Measurements from ENCODE around the gene SPACA5.
"Not testable (repeated sequence)": the region's sequence is repeated elsewhere in the genome, so short reads cannot be mapped to it uniquely, and the experiment has no call there.

The SPACA5 gene

DNA sequence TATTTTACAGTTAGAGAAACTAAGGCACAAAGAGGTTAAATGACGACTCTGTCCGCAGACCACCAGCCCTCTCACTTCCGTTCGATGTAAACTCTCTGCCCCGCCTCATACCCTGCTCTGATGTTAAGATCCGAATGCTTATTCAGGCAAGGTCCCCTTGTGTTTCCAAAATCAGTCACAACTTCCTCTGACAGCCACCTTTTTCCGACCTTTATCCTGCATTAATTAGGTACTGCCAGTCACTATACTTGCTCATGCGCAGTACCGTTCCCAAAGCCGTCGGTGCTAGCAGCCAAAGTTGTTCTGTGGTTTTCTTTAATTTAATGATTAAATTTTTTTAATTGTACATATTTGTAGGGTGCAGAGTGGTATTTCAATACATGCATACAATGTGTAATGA lies 13.7 kb downstream of the SPACA5 start:
- H3K4me3 ChIP-seq (ENCODE audit: low read depth, low read length) = not testable (repeated sequence)

DNA sequence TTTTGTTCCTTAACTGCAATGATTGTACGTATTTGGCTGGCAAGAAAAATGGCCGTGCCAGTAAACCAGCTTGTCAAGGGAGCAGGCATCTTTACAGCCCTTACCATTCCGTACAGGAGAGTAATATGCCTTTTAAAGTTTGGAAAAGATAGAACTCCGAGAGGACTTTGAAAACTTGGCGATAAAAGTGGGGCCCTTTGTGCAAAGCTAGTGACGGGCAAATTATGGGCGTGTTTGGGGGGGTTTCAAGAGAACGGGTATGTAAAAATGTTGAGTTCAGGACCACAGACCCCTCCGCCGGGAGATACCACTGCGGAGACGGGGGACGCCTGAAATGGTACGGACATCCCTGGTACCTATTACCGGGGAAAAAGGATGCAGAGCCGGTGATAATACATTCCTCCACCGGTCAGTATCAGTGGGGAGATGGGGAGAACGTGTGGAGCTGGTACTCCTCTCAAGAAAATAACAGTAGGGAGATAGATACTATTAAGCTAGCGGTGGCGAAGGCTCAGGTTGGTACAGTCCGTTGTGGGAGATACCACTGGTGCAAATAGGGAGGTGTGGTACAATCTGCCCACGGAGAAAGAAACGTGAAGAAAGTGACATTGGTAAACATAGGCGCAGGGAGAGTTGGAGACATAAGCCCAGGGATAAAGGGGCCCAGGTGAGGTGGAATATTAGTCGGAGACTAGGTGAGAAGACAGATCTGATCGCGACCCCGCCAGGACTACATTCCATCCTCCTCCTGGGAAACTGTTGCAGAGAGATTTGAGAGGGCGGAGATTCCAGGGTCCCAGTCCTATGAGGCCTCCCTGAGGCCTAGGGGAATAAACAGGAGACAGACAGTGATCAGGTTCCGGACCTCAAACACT lies 14.5 kb downstream of the SPACA5 start:
- TF ChIP-seq, protein P1, sequence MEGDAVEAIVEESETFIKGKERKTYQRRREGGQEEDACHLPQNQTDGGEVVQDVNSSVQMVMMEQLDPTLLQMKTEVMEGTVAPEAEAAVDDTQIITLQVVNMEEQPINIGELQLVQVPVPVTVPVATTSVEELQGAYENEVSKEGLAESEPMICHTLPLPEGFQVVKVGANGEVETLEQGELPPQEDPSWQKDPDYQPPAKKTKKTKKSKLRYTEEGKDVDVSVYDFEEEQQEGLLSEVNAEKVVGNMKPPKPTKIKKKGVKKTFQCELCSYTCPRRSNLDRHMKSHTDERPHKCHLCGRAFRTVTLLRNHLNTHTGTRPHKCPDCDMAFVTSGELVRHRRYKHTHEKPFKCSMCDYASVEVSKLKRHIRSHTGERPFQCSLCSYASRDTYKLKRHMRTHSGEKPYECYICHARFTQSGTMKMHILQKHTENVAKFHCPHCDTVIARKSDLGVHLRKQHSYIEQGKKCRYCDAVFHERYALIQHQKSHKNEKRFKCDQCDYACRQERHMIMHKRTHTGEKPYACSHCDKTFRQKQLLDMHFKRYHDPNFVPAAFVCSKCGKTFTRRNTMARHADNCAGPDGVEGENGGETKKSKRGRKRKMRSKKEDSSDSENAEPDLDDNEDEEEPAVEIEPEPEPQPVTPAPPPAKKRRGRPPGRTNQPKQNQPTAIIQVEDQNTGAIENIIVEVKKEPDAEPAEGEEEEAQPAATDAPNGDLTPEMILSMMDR (IDR thresholded peaks at IDR 0.05; ENCODE audit: borderline replicate concordance, insufficient read depth, low read depth, low read length) = no peak
- H3K4me3 ChIP-seq (ENCODE audit: low read depth, low read length) = no peak overlapping the region

DNA sequence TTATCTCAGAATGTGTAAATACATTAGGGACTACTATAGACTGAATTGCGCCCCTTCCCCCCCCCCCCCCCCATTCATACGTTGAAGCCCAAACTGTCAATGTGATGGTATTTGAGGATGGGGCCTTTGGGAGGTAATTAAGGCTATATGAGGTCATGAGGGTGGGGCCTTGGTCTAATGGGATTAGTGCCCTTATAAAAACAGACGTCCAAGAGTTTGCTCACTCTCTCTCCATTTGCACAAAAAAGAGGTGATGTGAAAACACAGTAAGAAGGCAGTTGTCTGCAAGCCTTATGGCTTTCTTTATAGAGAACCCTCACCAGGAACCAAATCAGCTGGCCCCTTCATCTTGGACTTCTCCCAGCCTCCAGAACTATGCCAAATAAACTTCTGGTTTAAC lies 15.3 kb downstream of the SPACA5 start:
- H3K4me3 ChIP-seq (ENCODE audit: low read depth, low read length) = no peak overlapping the region
- TF ChIP-seq, protein P1 (IDR thresholded peaks at IDR 0.05; ENCODE audit: borderline replicate concordance, insufficient read depth, low read depth, low read length) = no peak

DNA sequence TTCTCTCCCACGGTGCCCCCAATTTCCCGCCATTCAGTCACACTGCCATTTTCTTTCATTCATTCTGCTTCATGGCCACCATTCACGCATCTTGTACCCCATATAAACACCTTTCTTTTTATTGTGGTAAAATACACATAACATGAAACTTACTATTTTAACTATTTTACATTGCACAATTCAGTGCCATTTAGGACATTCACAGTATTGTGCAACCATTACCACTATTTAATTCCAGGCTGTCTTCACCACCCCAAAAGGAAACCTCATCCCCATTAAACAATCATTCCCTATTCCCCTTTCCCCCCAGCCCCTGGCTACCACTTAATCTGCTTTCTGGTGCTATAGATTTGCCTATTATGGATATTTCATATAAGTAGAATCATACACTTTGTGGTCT lies 15.9 kb downstream of the SPACA5 start:
- no peak overlapping the region for H3K4me3 ChIP-seq (ENCODE audit: low read depth, low read length)
- TF ChIP-seq, protein P1 (IDR thresholded peaks at IDR 0.05; ENCODE audit: borderline replicate concordance, insufficient read depth, low read depth, low read length) = no peak

DNA sequence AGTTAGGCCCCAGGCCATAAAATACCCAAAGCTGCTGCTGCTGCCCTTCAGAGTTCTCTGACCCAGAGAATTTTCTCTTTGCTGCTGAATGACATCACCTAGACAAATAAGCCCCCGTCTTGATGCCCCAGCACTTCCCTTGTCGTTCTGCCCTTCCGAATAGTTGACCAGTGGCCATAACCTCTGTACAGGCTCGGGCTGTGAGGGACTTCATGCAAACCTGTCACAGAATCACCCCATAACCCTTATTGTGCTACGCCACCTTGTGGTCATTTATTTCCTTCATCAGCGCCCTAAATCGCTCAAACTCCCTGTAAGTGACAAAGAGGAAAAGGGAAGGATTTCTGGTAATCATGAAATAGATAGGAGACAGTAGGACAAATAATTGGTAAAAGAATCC lies 18.8 kb downstream of the SPACA5 start:
- H3K4me3 ChIP-seq (ENCODE audit: low read depth, low read length) = no peak overlapping the region

DNA sequence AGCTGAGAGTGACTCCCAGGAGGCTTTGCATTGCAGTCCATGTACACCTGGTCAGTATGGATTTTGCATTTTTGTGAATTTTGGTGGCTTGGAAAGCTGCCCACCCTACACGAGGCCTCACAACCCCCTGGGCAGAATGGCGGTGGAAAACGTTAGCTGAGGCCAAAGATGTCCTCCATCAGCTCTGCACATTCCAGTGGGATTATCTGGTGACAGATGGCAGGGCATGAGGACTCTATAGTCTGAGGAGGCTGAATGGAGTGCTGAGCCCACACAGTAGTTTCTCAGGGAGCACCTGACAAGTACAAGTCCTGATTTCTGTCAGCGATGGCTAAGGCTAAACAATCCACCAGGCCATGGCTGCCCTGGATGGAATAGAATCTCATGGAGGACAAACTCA lies 20.8 kb downstream of the SPACA5 start:
- not testable (repeated sequence) for H3K4me3 ChIP-seq (ENCODE audit: low read depth, low read length)

More for the DNA sequence above, 18.8 kb downstream of the SPACA5 start:
- TF ChIP-seq, protein P1 (IDR thresholded peaks at IDR 0.05; ENCODE audit: borderline replicate concordance, insufficient read depth, low read depth, low read length) = peak; percentile 39; the same call in 1 of the 2 replicates

DNA sequence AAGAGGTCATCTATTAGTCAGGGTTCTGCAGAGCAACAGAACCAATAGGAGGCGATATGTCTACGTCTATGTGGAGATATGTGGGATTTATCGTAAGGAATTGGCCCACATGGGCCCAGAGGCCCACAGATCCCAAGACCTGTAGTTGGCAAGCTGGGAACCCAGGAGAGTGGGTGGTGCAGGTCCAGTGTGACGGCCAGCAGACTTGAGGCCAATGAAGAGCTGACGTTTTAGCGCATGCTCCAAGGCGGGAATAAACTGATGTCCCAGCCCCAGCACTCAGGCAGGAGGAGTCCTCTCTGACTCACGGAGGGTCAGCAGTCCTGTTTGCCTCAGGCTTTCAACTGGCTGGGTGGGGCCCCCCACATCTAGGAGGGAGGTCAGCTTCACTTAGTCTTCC lies 21.3 kb downstream of the SPACA5 start:
- TF ChIP-seq, protein P1 (IDR thresholded peaks at IDR 0.05; ENCODE audit: borderline replicate concordance, insufficient read depth, low read depth, low read length) = no peak
- H3K4me3 ChIP-seq (ENCODE audit: low read depth, low read length) = no peak overlapping the region

DNA sequence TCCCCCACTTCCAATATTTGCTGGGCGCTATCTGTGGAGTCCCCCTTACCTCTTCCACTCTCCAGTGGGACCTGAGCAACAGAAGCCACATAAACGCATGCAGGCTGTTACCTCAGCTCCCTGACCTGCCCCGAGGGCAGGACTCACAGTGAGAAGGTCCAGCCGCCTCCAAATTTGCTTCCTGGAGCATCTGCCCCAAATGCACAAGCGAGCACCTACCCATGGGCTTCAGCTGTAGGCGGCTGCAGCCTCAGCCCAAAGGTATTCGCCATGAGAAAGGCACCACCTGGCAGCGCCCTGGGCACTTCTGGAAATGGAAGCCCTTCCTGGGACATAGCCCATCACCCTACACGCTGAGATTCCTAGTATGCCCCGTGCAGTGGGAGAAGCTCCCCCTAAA lies 23.4 kb downstream of the SPACA5 start:
- TF ChIP-seq, protein P1 (IDR thresholded peaks at IDR 0.05; ENCODE audit: borderline replicate concordance, insufficient read depth, low read depth, low read length) = no peak
- H3K4me3 ChIP-seq (ENCODE audit: low read depth, low read length) = no peak overlapping the region

DNA sequence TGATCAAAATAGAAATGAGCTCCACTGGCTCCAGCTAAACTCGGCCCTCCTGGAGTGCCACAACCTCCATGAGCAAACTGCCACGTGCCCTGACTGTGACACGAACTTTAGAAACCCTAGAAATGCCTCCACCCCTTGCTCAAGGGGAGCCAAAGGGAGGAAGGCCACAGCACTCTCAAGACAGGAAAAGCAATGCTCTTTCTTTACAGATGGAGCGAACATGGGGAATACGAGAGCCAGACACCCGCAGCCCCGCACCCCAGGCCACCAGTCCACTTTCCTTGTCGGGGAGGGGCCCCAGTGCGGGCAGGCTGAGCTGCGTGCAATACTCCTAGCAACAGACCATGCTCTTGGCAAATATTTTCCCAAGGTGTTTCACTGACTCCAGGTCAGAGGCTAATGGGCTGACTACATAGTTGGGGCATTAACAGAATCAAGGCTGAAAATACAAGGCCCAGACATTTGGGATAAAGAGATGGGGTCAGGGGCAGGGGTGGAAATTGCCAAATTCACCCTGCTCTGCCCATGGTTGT lies 23.9 kb downstream of the SPACA5 start:
- H3K4me3 ChIP-seq (ENCODE audit: low read depth, low read length) = not testable (repeated sequence)

Measured in GM12875 (cell line).